HK-2 (cell line): ENCODE data around the gene GRB2.
"Not testable (repeated sequence)": the region's sequence is repeated elsewhere in the genome, so short reads cannot be mapped to it uniquely, and the experiment has no call there.

ENCODE experiments used
- DNase-seq: peaks from one replicate; pipeline ENCODE4 v3.0.0-alpha.2; 2018; ENCODE audit not compliant: unreplicated experiment

GRB2 gene

GRCh38 chr17:75387771-75388170, 17.7 kb downstream of the GRB2 start:
- DNase-seq, result no peak

GRCh38 chr17:75386430-75386829, 19.0 kb downstream of the GRB2 start:
- no peak for DNase-seq

GRCh38 chr17:75384751-75385150, 20.7 kb downstream of the GRB2 start:
- DNase-seq, result no peak

- no peak for DNase-seq
These were observed 21.7 kb downstream of the GRB2 start for GRCh38 chr17:75383842-75384195.

GRCh38 chr17:75380750-75381149, 24.7 kb downstream of the GRB2 start:
- no peak for DNase-seq

- no peak for DNase-seq
These were observed 25.2 kb downstream of the GRB2 start for GRCh38 chr17:75380315-75380714.

GRCh38 chr17:75379426-75379825, 26.1 kb downstream of the GRB2 start:
- DNase-seq, result not testable (repeated sequence)

- DNase-seq, result no peak
These were observed 32.2 kb downstream of the GRB2 start for GRCh38 chr17:75373280-75373679.

GRCh38 chr17:75371981-75372380, 33.5 kb downstream of the GRB2 start:
- no peak for DNase-seq

- DNase-seq, result no peak
These were observed 34.1 kb downstream of the GRB2 start for GRCh38 chr17:75371339-75371738.

GRCh38 chr17:75370286-75370915, 35.1 kb downstream of the GRB2 start:
- no peak for DNase-seq

- DNase-seq, result not testable (repeated sequence)
These were observed 37.4 kb downstream of the GRB2 start for GRCh38 chr17:75367838-75368789.

GRCh38 chr17:75367312-75367711, 38.2 kb downstream of the GRB2 start:
- DNase-seq, result no peak

GRCh38 chr17:75366432-75366831, 39.0 kb downstream of the GRB2 start:
- no peak for DNase-seq

GRCh38 chr17:75365931-75366275, 39.6 kb downstream of the GRB2 start:
- DNase-seq, result no peak

- DNase-seq, result no peak
These were observed 40.2 kb downstream of the GRB2 start for GRCh38 chr17:75365009-75365930.

- no peak for DNase-seq
These were observed 41.4 kb downstream of the GRB2 start for GRCh38 chr17:75364078-75364477.

- no peak for DNase-seq
These were observed 43.5 kb downstream of the GRB2 start for GRCh38 chr17:75361996-75362395.

GRCh38 chr17:75361344-75361743, 44.1 kb downstream of the GRB2 start:
- no peak for DNase-seq

- DNase-seq, result no peak
These were observed 49.1 kb downstream of the GRB2 start for GRCh38 chr17:75356260-75356937.

- no peak for DNase-seq
These were observed 52.3 kb downstream of the GRB2 start for GRCh38 chr17:75353176-75353575.
